SK-N-MC (cell line): ENCODE data around the gene DVL3.

Experiments
- EZH2 ChIP-seq: fragments of 200-600 bp; sonication (generic); IDR thresholded peaks from one replicate; pipeline ENCODE4 v1.6.1; 2017; ENCODE audit warnings: antibody characterized with exemption
- POLR2AphosphoS5 ChIP-seq: IDR thresholded peaks from 2 replicates; pipeline ENCODE4 v1.6.1; 2012; ENCODE audit warnings: mild to moderate bottlenecking, low read depth, low read length, borderline replicate concordance

DNA sequence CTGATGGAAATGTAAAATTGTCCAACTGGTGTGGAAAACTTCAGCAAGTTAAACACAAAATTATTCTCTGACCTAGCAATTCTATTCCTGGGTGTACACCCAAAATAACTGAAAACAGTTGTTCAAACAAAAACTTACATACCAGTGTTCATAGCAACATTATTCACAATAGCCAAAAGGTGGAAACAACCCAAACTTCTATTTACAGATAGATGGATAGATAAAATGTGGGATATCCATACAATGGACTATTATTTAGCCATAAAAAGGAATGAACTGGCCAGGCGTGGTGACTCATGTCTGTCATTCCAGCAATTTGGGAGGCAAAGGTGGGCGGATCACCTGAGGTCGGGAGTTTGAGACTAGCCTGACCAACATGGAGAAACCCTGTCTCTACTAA is 67.3 kb downstream of the DVL3 start:
- no peak for TF ChIP-seq POLR2AphosphoS5
- TF ChIP-seq EZH2: no peak
